Measurements from ENCODE around the gene FRMD4A. TPM values are rescaled to one million over a fixed set of nuclear protein-coding genes. Genes with fewer than 3 reads are reported as not detected.

Gene FRMD4A
- total RNA-seq, 1 donor from 2014 or later: 236 TPM

DNA sequence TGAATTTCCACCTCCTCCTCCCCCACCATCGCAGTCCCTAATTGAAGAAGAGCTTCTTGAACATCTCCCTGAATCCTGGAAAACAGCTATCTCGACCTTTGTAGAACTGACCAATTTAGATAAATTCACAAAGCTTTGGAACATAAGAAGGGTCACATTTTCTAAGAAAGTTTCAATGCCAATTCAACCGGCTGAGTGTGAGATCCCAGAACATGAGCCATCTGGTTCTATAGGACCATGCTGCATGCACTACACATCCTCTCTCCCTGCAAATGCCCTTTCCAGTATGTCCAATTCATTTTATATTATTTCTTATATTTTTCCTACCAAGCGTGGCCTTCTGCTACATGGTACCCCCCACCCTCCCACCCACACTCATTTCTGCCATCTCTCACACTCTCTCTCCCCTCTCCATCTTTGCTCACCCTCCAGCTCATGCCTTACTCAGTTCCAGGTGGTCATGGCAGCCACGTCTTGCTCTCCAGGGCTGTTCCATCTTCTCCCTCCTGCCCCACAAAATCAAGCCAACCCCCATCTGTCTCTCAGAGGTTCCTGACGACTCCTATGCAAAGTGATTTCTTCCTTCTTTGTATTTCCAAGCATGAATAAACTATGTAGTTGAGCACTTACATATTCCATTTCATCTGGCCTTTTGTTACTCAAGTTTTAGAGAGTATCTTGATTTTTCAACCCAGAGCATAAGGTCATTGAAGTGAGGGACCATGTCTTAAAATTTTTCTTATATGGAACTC lies 19.3 kb downstream of the FRMD4A start:
- H3K27me3 Mint-ChIP-seq (ENCODE audit: unreplicated experiment): no peaks in the 10 kb centered on the region
- H3K9me3 Mint-ChIP-seq (ENCODE audit: unreplicated experiment): no peaks in the 10 kb centered on the region
- peaks cover 5% of the 10 kb centered on the region for H3K4me1 Mint-ChIP-seq (ENCODE audit: unreplicated experiment)
- no peak overlapping the region for H3K27ac Mint-ChIP-seq (ENCODE audit: unreplicated experiment)
- DNase-seq (ENCODE audit: extremely low spot score, unreplicated experiment): no peak
- peaks cover 10% of the 10 kb centered on the region for H3K36me3 Mint-ChIP-seq (ENCODE audit: unreplicated experiment)
- TF ChIP-seq, protein P1, sequence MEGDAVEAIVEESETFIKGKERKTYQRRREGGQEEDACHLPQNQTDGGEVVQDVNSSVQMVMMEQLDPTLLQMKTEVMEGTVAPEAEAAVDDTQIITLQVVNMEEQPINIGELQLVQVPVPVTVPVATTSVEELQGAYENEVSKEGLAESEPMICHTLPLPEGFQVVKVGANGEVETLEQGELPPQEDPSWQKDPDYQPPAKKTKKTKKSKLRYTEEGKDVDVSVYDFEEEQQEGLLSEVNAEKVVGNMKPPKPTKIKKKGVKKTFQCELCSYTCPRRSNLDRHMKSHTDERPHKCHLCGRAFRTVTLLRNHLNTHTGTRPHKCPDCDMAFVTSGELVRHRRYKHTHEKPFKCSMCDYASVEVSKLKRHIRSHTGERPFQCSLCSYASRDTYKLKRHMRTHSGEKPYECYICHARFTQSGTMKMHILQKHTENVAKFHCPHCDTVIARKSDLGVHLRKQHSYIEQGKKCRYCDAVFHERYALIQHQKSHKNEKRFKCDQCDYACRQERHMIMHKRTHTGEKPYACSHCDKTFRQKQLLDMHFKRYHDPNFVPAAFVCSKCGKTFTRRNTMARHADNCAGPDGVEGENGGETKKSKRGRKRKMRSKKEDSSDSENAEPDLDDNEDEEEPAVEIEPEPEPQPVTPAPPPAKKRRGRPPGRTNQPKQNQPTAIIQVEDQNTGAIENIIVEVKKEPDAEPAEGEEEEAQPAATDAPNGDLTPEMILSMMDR (IDR thresholded peaks at IDR 0.05): no peak
- no peak overlapping the region for H3K4me3 Mint-ChIP-seq (ENCODE audit: unreplicated experiment)

DNA sequence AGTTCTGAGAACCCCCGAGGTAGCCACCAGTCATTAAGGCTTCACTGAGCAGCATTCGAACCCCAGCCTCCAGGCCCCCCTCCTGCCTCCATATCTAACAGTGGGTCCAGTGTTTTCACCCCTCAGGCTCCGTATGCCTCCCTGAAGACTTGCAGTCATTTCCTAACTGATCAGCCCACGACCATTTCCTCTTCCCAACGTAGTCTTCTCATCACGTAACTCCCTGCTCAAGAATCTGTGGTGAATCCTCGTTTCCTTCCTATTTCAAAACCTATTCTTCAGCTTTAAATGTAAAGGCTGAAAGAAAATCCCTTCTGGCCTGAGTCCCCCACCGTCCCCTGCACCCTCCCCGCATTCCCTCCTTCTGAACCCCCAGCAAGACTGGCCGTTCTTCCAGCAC lies 21.1 kb downstream of the FRMD4A start:
- Mint-ChIP-seq H3K9me3 (ENCODE audit: unreplicated experiment) (no peaks in the 10 kb centered on the region), H3K27me3 (ENCODE audit: unreplicated experiment) (no peaks in the 10 kb centered on the region), H3K4me3 (ENCODE audit: unreplicated experiment) (no peak overlapping the region), H3K36me3 (ENCODE audit: unreplicated experiment) (peaks cover 8% of the 10 kb centered on the region), H3K27ac (ENCODE audit: unreplicated experiment) (no peak overlapping the region), H3K4me1 (ENCODE audit: unreplicated experiment) (peaks cover 9% of the 10 kb centered on the region)
- DNase-seq (ENCODE audit: extremely low spot score, unreplicated experiment): no peak
- TF ChIP-seq, protein P1 (IDR thresholded peaks at IDR 0.05): no peak

DNA sequence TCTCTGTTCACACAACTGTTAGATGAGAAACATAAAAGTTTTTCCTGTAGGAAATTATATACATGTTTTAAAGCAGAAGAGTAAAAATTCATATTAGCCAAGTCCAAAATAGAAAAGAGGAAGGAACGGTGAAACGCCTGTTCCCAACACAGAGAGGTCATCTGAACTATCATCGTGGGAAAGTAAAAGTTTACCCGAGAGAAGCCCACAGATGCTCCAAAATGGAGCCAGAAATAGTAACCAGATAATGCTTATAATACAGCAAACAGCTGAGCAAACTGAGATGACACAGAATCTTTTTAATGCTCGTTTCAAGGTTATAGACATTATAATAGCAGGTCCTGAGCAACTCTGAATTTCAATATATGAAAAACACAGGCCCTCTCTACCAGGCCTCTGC lies 24.5 kb downstream of the FRMD4A start:
- no peak for DNase-seq (ENCODE audit: extremely low spot score, unreplicated experiment)
- TF ChIP-seq, protein P1 (IDR thresholded peaks at IDR 0.05): no peak
- H3K4me1 Mint-ChIP-seq (ENCODE audit: unreplicated experiment): peaks cover 24% of the 10 kb centered on the region
- no peak overlapping the region for H3K4me3 Mint-ChIP-seq (ENCODE audit: unreplicated experiment)
- no peaks in the 10 kb centered on the region for H3K36me3 Mint-ChIP-seq (ENCODE audit: unreplicated experiment)
- H3K9me3 Mint-ChIP-seq (ENCODE audit: unreplicated experiment): no peaks in the 10 kb centered on the region
- H3K27ac Mint-ChIP-seq (ENCODE audit: unreplicated experiment): no peak overlapping the region
- no peaks in the 10 kb centered on the region for H3K27me3 Mint-ChIP-seq (ENCODE audit: unreplicated experiment)

DNA sequence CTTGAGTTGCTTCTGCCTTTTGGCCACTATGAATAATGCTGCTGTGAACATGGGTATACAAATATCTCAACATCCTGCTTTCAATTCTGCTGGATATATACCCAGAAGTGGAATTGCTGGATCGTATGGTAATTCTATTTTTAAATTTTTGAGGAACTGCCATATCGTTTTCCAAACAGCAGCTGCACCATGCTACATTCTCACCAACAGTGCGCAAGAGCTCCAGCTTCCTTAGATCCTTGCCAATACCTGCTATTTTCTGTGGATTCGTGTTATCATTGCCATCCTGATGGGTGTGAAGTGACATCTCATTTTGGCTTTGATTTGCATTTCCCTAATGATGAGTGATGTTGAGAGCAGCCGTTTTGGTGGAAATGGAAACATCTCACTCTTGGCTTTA lies 26.7 kb downstream of the FRMD4A start:
- DNase-seq (ENCODE audit: extremely low spot score, unreplicated experiment): no peak
- no peaks in the 10 kb centered on the region for H3K27me3 Mint-ChIP-seq (ENCODE audit: unreplicated experiment)
- H3K4me1 Mint-ChIP-seq (ENCODE audit: unreplicated experiment): peaks cover 19% of the 10 kb centered on the region
- H3K27ac Mint-ChIP-seq (ENCODE audit: unreplicated experiment): no peak overlapping the region
- H3K4me3 Mint-ChIP-seq (ENCODE audit: unreplicated experiment): no peak overlapping the region
- H3K36me3 Mint-ChIP-seq (ENCODE audit: unreplicated experiment): no peaks in the 10 kb centered on the region
- H3K9me3 Mint-ChIP-seq (ENCODE audit: unreplicated experiment): no peaks in the 10 kb centered on the region
- TF ChIP-seq, protein P1 (IDR thresholded peaks at IDR 0.05): no peak

DNA sequence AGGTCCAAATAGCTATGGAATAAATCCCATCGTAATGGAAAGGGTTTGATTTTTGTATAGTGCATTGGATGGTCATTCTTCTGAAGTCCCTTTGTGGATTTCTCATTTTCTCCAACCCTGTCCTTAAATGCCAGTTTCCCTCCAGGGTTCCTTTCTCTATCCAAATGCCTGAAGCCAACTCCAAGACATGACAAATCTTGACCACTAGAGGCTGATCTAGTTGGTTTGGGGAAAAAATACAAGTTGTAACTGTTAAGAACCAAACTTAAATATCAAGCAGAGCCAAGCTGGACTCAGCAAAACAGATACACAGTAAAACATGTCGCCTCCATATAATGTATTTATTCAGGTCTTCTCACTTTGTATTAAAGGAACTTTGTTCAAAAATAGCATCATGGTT lies 28.7 kb downstream of the FRMD4A start:
- H3K27me3 Mint-ChIP-seq (ENCODE audit: unreplicated experiment): no peaks in the 10 kb centered on the region
- DNase-seq (ENCODE audit: extremely low spot score, unreplicated experiment): no peak
- TF ChIP-seq, protein P1 (IDR thresholded peaks at IDR 0.05): peak; percentile 45
- H3K36me3 Mint-ChIP-seq (ENCODE audit: unreplicated experiment): no peaks in the 10 kb centered on the region
- no peak overlapping the region for H3K4me3 Mint-ChIP-seq (ENCODE audit: unreplicated experiment)
- no peaks in the 10 kb centered on the region for H3K9me3 Mint-ChIP-seq (ENCODE audit: unreplicated experiment)
- peaks cover 36% of the 10 kb centered on the region for H3K4me1 Mint-ChIP-seq (ENCODE audit: unreplicated experiment)
- peak overlapping the region; percentile 16 for H3K27ac Mint-ChIP-seq (ENCODE audit: unreplicated experiment)

Data from osteocyte (in vitro differentiated cells).